Measurements from ENCODE around the gene TAC4.

DNA sequence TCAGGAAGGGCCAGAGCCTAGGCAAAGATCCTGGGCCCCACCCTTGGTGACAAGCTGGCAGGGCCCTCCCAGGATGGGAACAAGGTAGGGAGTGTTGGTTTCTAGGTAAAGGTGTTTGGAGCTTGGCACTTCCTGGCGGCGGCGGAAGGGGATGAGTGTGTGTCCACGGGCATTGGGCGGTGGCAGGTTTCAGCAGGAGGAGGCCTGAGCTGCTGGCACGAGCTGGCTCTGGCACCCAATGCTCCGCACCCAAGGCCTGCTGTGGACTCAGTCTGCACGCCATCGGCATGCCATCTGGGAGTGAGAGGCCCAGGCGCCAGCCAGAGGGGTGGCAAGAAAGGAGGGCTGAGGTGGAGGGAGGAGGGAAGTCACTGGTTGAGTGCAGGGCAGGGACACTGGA is 46.9 kb upstream of the TAC4 start:
- TF ChIP-seq, protein P1, sequence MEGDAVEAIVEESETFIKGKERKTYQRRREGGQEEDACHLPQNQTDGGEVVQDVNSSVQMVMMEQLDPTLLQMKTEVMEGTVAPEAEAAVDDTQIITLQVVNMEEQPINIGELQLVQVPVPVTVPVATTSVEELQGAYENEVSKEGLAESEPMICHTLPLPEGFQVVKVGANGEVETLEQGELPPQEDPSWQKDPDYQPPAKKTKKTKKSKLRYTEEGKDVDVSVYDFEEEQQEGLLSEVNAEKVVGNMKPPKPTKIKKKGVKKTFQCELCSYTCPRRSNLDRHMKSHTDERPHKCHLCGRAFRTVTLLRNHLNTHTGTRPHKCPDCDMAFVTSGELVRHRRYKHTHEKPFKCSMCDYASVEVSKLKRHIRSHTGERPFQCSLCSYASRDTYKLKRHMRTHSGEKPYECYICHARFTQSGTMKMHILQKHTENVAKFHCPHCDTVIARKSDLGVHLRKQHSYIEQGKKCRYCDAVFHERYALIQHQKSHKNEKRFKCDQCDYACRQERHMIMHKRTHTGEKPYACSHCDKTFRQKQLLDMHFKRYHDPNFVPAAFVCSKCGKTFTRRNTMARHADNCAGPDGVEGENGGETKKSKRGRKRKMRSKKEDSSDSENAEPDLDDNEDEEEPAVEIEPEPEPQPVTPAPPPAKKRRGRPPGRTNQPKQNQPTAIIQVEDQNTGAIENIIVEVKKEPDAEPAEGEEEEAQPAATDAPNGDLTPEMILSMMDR (IDR thresholded peaks at IDR 0.05; ENCODE audit: poor library complexity): no peak
- TF ChIP-seq EZH2 (IDR thresholded peaks at IDR 0.05; ENCODE audit: borderline replicate concordance) (no peak), EZH2phosphoT487 (IDR thresholded peaks at IDR 0.05; ENCODE audit: low read depth, severe bottlenecking, unreplicated experiment) (no peak)

Data from hepatocyte (in vitro differentiated cells).